ENCODE data around the gene PON3. TPM values are rescaled to one million over a fixed set of nuclear protein-coding genes. Genes with fewer than 3 reads are reported as not detected.

PON3 gene
- total RNA-seq, 3 donors from 2014 or later: 3.2 to 8.2 (median 4.2) TPM

DNA sequence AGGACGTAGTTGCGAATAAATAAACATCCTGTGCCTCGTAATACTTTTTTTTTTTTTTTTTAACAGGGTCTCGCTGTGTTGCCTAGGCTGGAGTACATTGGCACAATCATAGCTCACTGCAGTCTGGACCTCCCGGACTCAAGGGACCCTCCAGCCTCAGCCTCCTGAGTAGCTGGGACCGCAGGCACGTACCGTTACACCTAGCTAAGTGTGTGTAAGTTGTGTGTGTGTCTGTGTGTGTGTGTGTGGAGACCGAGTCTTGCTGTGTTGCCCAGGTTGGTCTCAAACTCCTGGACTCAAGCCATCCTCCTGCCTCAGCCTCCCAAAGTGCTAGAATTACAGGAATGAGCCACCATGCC, 39.2 kb upstream of the PON3 start:
- Histone ChIP-seq H3K4me3 (no peak overlapping the region), H3K9me3 (no peaks in the 10 kb centered on the region), H3K36me3 (ENCODE audit: low read depth) (no peaks in the 10 kb centered on the region), H3K4me1 (ENCODE audit: low read depth) (peaks cover 26% of the 10 kb centered on the region)
- TF ChIP-seq, protein P1, sequence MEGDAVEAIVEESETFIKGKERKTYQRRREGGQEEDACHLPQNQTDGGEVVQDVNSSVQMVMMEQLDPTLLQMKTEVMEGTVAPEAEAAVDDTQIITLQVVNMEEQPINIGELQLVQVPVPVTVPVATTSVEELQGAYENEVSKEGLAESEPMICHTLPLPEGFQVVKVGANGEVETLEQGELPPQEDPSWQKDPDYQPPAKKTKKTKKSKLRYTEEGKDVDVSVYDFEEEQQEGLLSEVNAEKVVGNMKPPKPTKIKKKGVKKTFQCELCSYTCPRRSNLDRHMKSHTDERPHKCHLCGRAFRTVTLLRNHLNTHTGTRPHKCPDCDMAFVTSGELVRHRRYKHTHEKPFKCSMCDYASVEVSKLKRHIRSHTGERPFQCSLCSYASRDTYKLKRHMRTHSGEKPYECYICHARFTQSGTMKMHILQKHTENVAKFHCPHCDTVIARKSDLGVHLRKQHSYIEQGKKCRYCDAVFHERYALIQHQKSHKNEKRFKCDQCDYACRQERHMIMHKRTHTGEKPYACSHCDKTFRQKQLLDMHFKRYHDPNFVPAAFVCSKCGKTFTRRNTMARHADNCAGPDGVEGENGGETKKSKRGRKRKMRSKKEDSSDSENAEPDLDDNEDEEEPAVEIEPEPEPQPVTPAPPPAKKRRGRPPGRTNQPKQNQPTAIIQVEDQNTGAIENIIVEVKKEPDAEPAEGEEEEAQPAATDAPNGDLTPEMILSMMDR (IDR thresholded peaks at IDR 0.05): no peak
- DNase-seq (peak in 1 of 3 donors; percentile 33), ATAC-seq (peak; percentile 2)
- intact Hi-C loops (cut with DNase I, micrococcal nuclease): no loop called here

DNA sequence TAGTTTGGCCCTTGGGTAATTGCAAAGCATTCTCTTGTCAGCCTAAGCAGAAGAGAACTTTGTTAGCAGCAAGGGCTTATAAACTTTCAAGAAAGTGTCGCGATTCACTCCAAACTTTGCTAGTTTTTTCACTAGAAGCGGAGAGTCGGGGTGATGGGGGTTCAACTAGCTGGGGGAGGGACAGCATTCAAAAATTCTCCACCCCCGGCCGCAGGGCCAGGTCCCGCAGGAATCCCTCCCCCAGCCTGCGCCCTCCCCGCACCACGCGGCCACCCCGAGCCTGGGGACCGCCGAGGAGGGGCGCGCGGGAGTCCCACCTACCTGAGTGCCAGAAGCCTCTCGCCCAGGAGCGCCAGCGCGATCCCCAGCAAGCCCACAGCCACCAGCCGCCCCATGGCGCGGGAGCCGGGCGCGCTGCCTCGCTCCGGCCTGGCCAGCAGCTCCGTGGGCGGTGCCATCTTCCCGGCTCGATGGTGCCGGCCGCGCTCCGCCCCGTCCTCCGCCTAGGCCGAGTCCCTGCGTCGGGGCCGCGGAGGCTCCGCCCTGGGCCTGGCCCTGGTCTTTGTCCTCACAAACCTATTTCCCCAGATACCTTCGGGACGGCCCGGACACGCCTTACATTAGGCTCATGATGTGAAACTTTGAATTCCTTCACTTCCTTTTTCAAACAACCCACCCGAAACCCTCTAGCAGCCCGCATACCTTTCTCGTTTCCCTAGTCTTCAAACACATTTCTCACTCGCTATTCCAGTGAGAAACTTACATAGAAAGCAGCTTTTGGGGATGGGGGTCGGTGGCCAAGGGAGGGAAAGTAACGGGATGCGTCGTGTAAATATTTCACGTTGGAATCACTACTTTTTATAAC, 38.6 kb upstream of the PON3 start, which contains the start of gene PON2:
Gene PON2, minus strand, starts transcription at position 472 of the 865 bp plus-strand sequence. Its CDS starts 77 bp downstream, at position 395.
- no peaks in the 10 kb centered on the region for H3K36me3 ChIP-seq (ENCODE audit: low read depth)
- intact Hi-C loops (cut with DNase I, micrococcal nuclease): no loop called here
- TF ChIP-seq, protein P1 (IDR thresholded peaks at IDR 0.05): no peak
- no peaks in the 10 kb centered on the region for H3K9me3 ChIP-seq
- peak; percentile 97 for ATAC-seq
- H3K4me1 ChIP-seq (ENCODE audit: low read depth): peaks cover 28% of the 10 kb centered on the region
- peak within 1 kb of the TSS; percentile 54 for H3K4me3 ChIP-seq
- peak; percentile 90 to 92 (median 91) for DNase-seq

DNA sequence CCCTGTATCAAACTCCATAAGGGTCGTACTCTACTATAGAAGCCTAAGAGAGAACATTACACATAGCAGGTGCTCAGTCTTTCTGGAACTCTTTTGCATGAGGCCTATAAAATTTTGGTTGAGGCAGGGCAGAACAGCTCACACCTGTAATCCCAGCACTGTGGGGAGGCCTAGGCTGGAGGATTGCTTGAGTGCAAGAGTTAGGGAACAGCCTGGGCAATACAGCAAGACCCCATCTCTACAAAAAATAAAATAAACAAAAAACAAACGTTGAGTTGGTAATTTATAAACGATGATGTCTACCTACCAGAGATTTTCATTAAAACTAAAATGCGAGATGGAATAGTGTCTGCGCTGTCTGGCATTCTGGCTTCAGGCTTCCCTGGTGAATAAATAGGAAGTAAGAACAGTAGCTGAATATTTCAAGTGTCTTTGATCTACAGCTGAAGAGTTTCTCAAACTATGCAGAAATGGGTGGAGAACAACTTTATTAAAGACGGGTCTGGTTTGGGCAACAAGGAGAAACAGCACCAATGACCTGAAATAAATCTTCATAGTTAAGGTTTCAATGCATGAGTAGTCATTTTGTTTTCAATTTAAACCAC, 37.9 kb upstream of the PON3 start:
- Histone ChIP-seq H3K4me1 (ENCODE audit: low read depth) (peaks cover 28% of the 10 kb centered on the region), H3K4me3 (no peak overlapping the region), H3K9me3 (no peaks in the 10 kb centered on the region), H3K36me3 (ENCODE audit: low read depth) (no peaks in the 10 kb centered on the region)
- intact Hi-C loops (cut with DNase I, micrococcal nuclease): no loop called here
- DNase-seq (no peak), ATAC-seq (no peak)
- TF ChIP-seq, protein P1 (IDR thresholded peaks at IDR 0.05): no peak

DNA sequence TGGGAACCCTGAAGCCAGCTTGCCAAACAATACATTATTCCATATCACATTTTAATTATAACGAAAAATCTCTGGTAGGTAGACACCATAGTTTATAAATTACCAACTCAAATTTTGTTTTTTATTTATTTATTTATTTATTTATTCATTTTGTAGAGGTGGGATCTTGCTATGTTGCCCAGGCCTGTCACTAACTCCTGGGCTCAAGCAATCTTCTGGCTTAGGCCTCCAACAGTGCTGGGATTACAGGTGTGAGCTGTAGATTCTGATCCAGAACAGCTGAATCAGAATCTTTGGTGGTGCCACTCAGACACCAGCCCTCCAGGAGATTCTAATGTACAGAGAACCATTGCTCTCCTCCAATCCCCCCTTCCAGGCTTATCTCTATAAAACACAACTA, 37.0 kb upstream of the PON3 start:
- intact Hi-C loops (cut with DNase I, micrococcal nuclease): no loop called here
- Histone ChIP-seq H3K4me1 (ENCODE audit: low read depth) (peaks cover 28% of the 10 kb centered on the region), H3K36me3 (ENCODE audit: low read depth) (no peaks in the 10 kb centered on the region), H3K4me3 (no peak overlapping the region), H3K9me3 (no peaks in the 10 kb centered on the region)
- ATAC-seq: no peak
- no peak for DNase-seq
- TF ChIP-seq, protein P1 (IDR thresholded peaks at IDR 0.05): no peak

DNA sequence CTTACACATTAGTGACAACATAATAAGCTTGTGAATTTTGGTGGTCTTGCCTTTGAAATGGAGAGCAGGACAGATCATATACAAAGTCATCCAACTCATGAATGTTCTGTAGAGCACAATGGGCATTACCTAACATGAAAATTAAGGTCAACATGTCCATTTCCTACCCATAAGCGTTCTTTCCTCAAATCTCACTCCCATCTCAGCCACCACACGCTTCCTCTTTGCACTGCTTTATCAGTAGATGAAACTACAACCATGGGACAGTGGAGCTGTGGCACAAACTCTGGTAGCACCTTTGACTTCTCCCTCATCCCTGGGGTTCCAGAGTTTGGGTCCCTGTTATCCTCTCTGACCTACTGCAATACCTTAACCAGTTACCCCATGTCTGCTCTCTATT, 36.4 kb upstream of the PON3 start:
- H3K9me3 ChIP-seq: no peaks in the 10 kb centered on the region
- TF ChIP-seq, protein P1 (IDR thresholded peaks at IDR 0.05): no peak
- no peak for ATAC-seq
- DNase-seq: no peak
- intact Hi-C loops (cut with DNase I, micrococcal nuclease): no loop called here
- no peak overlapping the region for H3K4me3 ChIP-seq
- peaks cover 28% of the 10 kb centered on the region for H3K4me1 ChIP-seq (ENCODE audit: low read depth)
- H3K36me3 ChIP-seq (ENCODE audit: low read depth): no peaks in the 10 kb centered on the region

Measured in mucosa of descending colon (tissue), 3 donors.